ENCODE measurements around the gene PSMD4. TPM values are rescaled to one million over a fixed set of nuclear protein-coding genes. Genes with fewer than 3 reads are reported as not detected.

Gene PSMD4
- total RNA-seq, 1 donor from 2014 or later: 142 TPM

GRCh38 chr1:151288502-151288901 is 34.0 kb downstream of the PSMD4 start:
- no peaks in the 10 kb centered on the region for H3K9me3 ChIP-seq (replicated peaks)
- TF ChIP-seq CTCF (IDR thresholded peaks at IDR 0.05; ENCODE audit: borderline replicate concordance): no peak
- intact Hi-C loops (cut with micrococcal nuclease): no loop called here

GRCh38 chr1:151289080-151289935 is 34.8 kb downstream of the PSMD4 start:
- H3K36me3 ChIP-seq: peaks cover 82% of the 10 kb centered on the region
- intact Hi-C loops (cut with micrococcal nuclease): no loop called here

More at GRCh38 chr1:151288502-151288901, 34.0 kb downstream of the PSMD4 start:
- Histone ChIP-seq H3K4me1 (peaks cover 11% of the 10 kb centered on the region), H3K27me3 (ENCODE audit: low read depth) (no peaks in the 10 kb centered on the region), H3K4me3 (no peak overlapping the region), H3K27ac (replicated peaks) (no peak overlapping the region), H3K36me3 (peaks cover 73% of the 10 kb centered on the region)
- DNase-seq: no peak

GRCh38 chr1:151289991-151290708 is 35.6 kb downstream of the PSMD4 start:
- TF ChIP-seq CTCF (IDR thresholded peaks at IDR 0.05; ENCODE audit: borderline replicate concordance): no peak
- Histone ChIP-seq H3K4me3 (no peak overlapping the region), H3K9me3 (replicated peaks) (no peaks in the 10 kb centered on the region), H3K36me3 (peaks cover 90% of the 10 kb centered on the region), H3K27me3 (ENCODE audit: low read depth) (no peaks in the 10 kb centered on the region), H3K27ac (replicated peaks) (no peak overlapping the region), H3K4me1 (no peaks in the 10 kb centered on the region)
- intact Hi-C loops (cut with micrococcal nuclease): no loop called here
- DNase-seq: no peak

More at GRCh38 chr1:151289080-151289935, 34.8 kb downstream of the PSMD4 start:
- H3K4me1 ChIP-seq: peaks cover 3% of the 10 kb centered on the region
- no peaks in the 10 kb centered on the region for H3K27me3 ChIP-seq (ENCODE audit: low read depth)
- H3K9me3 ChIP-seq (replicated peaks): no peaks in the 10 kb centered on the region
- TF ChIP-seq CTCF (IDR thresholded peaks at IDR 0.05; ENCODE audit: borderline replicate concordance): no peak
- no peak for DNase-seq
- no peak overlapping the region for H3K4me3 ChIP-seq
- H3K27ac ChIP-seq (replicated peaks): no peak overlapping the region

- no peaks in the 10 kb centered on the region for H3K4me1 ChIP-seq
- H3K27ac ChIP-seq (replicated peaks): no peak overlapping the region
- no peak overlapping the region for H3K4me3 ChIP-seq
- intact Hi-C loops (cut with micrococcal nuclease): no loop called here
- DNase-seq: no peak
- no peak for TF ChIP-seq CTCF (IDR thresholded peaks at IDR 0.05; ENCODE audit: borderline replicate concordance)
- H3K36me3 ChIP-seq: peaks cover 96% of the 10 kb centered on the region
- no peaks in the 10 kb centered on the region for H3K9me3 ChIP-seq (replicated peaks)
- H3K27me3 ChIP-seq (ENCODE audit: low read depth): no peaks in the 10 kb centered on the region
Observed at GRCh38 chr1:151290709-151291303, 36.3 kb downstream of the PSMD4 start.

- no peaks in the 10 kb centered on the region for H3K27me3 ChIP-seq (ENCODE audit: low read depth)
- TF ChIP-seq CTCF (IDR thresholded peaks at IDR 0.05; ENCODE audit: borderline replicate concordance): no peak
- H3K36me3 ChIP-seq: peaks cover 98% of the 10 kb centered on the region
- intact Hi-C loops (cut with micrococcal nuclease): no loop called here
- no peaks in the 10 kb centered on the region for H3K4me1 ChIP-seq
- H3K9me3 ChIP-seq (replicated peaks): no peaks in the 10 kb centered on the region
- H3K4me3 ChIP-seq: no peak overlapping the region
- no peak for DNase-seq
- no peak overlapping the region for H3K27ac ChIP-seq (replicated peaks)
Observed at GRCh38 chr1:151292207-151293030, 37.9 kb downstream of the PSMD4 start.
